Measurements from ENCODE around the gene ABHD12B. TPM values are rescaled to one million over a fixed set of nuclear protein-coding genes. Genes with fewer than 3 reads are reported as not detected.

The ABHD12B gene
- total and polyA plus RNA-seq, 9 of the 15 experiments (the other 6 are each of a cell fraction or from before 2014, with no cell fraction given) = not detected

GRCh38 chr14:50943943-50944646 lies 72.2 kb downstream of the ABHD12B start, which contains the start of gene PYGL (continued):
- TF ChIP-seq, protein P1, sequence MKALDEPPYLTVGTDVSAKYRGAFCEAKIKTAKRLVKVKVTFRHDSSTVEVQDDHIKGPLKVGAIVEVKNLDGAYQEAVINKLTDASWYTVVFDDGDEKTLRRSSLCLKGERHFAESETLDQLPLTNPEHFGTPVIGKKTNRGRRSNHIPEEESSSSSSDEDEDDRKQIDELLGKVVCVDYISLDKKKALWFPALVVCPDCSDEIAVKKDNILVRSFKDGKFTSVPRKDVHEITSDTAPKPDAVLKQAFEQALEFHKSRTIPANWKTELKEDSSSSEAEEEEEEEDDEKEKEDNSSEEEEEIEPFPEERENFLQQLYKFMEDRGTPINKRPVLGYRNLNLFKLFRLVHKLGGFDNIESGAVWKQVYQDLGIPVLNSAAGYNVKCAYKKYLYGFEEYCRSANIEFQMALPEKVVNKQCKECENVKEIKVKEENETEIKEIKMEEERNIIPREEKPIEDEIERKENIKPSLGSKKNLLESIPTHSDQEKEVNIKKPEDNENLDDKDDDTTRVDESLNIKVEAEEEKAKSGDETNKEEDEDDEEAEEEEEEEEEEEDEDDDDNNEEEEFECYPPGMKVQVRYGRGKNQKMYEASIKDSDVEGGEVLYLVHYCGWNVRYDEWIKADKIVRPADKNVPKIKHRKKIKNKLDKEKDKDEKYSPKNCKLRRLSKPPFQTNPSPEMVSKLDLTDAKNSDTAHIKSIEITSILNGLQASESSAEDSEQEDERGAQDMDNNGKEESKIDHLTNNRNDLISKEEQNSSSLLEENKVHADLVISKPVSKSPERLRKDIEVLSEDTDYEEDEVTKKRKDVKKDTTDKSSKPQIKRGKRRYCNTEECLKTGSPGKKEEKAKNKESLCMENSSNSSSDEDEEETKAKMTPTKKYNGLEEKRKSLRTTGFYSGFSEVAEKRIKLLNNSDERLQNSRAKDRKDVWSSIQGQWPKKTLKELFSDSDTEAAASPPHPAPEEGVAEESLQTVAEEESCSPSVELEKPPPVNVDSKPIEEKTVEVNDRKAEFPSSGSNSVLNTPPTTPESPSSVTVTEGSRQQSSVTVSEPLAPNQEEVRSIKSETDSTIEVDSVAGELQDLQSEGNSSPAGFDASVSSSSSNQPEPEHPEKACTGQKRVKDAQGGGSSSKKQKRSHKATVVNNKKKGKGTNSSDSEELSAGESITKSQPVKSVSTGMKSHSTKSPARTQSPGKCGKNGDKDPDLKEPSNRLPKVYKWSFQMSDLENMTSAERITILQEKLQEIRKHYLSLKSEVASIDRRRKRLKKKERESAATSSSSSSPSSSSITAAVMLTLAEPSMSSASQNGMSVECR (CRISPR knock-in tag; IDR thresholded peaks at IDR 0.05) = peak; percentile 62; the same call in 1 of the 2 replicates
- TF ChIP-seq SPI1 (IDR thresholded peaks at IDR 0.05; ENCODE audit: borderline replicate concordance, low read depth, low read length) (0 out of 2 replicates have a peak, but pooled peaks have one; percentile 5), FIP1L1 (IDR thresholded peaks at IDR 0.05; ENCODE audit: low read depth, low read length, poor library complexity, severe bottlenecking) (peak; percentile 72), ZBTB9 (CRISPR knock-in tag; IDR thresholded peaks at IDR 0.05) (0 out of 2 replicates have a peak, but pooled peaks have one; percentile 16), HNRNPLL (IDR thresholded peaks at IDR 0.05; ENCODE audit: low read depth, low read length, poor library complexity, severe bottlenecking) (peak; percentile 64), POLR2AphosphoS2 (IDR thresholded peaks at IDR 0.05; ENCODE audit: low read length) (no peak), YY1 (IDR thresholded peaks at IDR 0.05; ENCODE audit: borderline replicate concordance in 1 of 3, control insufficient read depth in 1 of 3, extremely low read depth in 1 of 3, insufficient read depth in 3 of 3, insufficient read length in 1 of 3, insufficient replicate concordance in 2 of 3, low read depth in 1 of 3, low read length in 2 of 3) (peak in 1 of 3 experiments; percentile 56), DPF2 (IDR thresholded peaks at IDR 0.05) (no peak), MAZ (CRISPR knock-in tag; conservative IDR thresholded peaks at IDR 0.05 in 1 of 2, IDR thresholded peaks at IDR 0.05 in 1 of 2) (peak in 1 of 2 experiments; percentile 74; a peak in 1 of 4 replicates), BDP1 (IDR thresholded peaks at IDR 0.05; ENCODE audit: insufficient read depth, insufficient read length) (no peak), TAF9B (IDR thresholded peaks at IDR 0.05; ENCODE audit: partially characterized antibody) (peak; percentile 36), PHTF2 (CRISPR knock-in tag; IDR thresholded peaks at IDR 0.05) (no peak), NONO (IDR thresholded peaks at IDR 0.05; ENCODE audit: low read depth in 2 of 2, low read length in 1 of 2) (peak in 1 of 2 experiments; percentile 55; a peak in 1 of 4 replicates), ZNF695 (CRISPR knock-in tag; IDR thresholded peaks at IDR 0.05) (no peak), SMAD4 (CRISPR knock-in tag; conservative IDR thresholded peaks at IDR 0.05) (0 out of 2 replicates have a peak, but pooled peaks have one; percentile 13)
- TF ChIP-seq, protein P2, sequence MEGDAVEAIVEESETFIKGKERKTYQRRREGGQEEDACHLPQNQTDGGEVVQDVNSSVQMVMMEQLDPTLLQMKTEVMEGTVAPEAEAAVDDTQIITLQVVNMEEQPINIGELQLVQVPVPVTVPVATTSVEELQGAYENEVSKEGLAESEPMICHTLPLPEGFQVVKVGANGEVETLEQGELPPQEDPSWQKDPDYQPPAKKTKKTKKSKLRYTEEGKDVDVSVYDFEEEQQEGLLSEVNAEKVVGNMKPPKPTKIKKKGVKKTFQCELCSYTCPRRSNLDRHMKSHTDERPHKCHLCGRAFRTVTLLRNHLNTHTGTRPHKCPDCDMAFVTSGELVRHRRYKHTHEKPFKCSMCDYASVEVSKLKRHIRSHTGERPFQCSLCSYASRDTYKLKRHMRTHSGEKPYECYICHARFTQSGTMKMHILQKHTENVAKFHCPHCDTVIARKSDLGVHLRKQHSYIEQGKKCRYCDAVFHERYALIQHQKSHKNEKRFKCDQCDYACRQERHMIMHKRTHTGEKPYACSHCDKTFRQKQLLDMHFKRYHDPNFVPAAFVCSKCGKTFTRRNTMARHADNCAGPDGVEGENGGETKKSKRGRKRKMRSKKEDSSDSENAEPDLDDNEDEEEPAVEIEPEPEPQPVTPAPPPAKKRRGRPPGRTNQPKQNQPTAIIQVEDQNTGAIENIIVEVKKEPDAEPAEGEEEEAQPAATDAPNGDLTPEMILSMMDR (IDR thresholded peaks at IDR 0.05 in 2 of 3, conservative IDR thresholded peaks at IDR 0.05 in 1 of 3; ENCODE audit: insufficient read depth in 2 of 3, low read depth in 1 of 3, low read length in 3 of 3) = 0 out of 6 replicates have a peak, but pooled peaks of 1 of the 3 experiments have one; percentile 0
